ENCODE data around the gene CCDC110. TPM values are rescaled to one million over a fixed set of nuclear protein-coding genes. Genes with fewer than 3 reads are reported as not detected.

Gene CCDC110
- total and polyA plus RNA-seq, 2 of the 13 experiments (the other 11 are each of a cell fraction or from before 2014, with no cell fraction given), result not detected

DNA sequence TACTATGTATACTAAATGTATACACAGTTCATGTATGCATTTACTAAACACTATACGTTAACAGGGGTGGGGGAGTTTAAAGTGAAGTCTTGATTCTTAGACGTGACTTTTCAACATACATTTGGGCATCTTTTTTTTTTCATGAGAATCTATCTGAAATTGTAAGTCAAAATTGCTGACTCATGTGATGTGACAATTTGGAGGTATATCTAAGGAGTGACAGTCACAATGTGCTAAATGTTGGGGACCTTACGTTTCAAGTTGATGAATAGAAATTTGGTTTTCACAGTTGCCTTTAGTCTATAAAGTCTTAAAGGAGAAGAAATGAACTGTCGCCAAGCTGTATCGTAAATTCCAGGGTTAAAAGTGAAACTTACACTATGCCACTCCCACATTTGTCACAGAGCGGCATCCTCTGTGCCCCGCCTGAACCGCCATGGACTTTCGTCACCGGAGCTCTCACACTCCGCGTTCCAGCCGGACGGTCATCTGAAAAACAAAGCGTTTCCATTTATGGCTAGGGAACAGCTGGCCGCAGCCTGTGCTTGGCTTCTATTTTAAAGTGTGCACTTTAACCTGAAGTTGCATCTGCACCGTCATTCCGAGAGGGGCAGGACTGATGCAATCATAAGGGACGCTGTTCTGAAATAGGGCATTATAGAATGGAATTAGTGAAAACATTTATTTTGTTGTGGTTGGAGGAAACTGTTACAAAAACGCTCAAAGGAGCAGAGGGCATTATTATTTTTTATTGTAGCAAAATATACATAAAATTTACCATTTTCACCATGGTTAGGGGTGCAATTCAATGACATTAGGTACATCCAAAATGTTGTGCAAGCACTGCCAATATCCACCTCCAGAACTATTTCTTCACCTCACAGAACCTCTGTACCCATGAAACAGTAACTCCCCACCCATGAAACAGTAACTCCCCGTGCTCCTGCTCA, 32.8 kb upstream of the CCDC110 start:
- Histone ChIP-seq H3K4me2 (ENCODE audit: low read depth, low read length) (peak overlapping the region; percentile 71), H3K36me3 (replicated peaks in 1 of 2; ENCODE audit: control insufficient read depth in 1 of 2, insufficient read depth in 2 of 2, low read length in 2 of 2) (no peaks in the 10 kb centered on the region), H3K4me1 (ENCODE audit: insufficient read depth, low read length) (peaks cover 56% of the 10 kb centered on the region), H3K9me3 (ENCODE audit: low read length) (no peaks in the 10 kb centered on the region), H3K27me3 (ENCODE audit: control insufficient read depth in 1 of 2, insufficient read depth in 2 of 2, low read length in 2 of 2) (no peaks in the 10 kb centered on the region), H3K27ac (ENCODE audit: extremely low read length, insufficient read depth, low read length) (peak overlapping the region; percentile 70), H3K4me3 (replicated peaks in 1 of 3; ENCODE audit: insufficient read depth in 1 of 3, low read depth in 2 of 3, low read length in 3 of 3) (peak overlapping the region; percentile 48 to 57 (median 53)), H2AFZ (ENCODE audit: low read length) (no peak overlapping the region), H4K20me1 (ENCODE audit: insufficient read depth, low read length) (no peaks in the 10 kb centered on the region), H3K79me2 (ENCODE audit: insufficient read depth, low read length) (no peaks in the 10 kb centered on the region), H3K9ac (ENCODE audit: insufficient read depth, low read depth, low read length) (peak overlapping the region; percentile 55)
- FAIRE-seq, result peak; percentile 96
- ATAC-seq, result peak; percentile 97
- ChIA-PET CTCF (ENCODE audit: low intra/inter-chr PET ratio, low total read pairs) (interaction anchor here (0.6 kb wide), 1 partner anchor 30 kb away, joined by 3 read pairs; no protein-coding TSS in a partner anchor), POLR2A (interaction anchor here (0.6 to 1.6 kb wide), 5 partner anchors 9 to 230 kb away, joined by 3 to 8 read pairs (median 5); partner anchors contain the start of genes ANKRD37 and PDLIM3)
- 2% methylated on average over 21 of the region's 21 CpGs for WGBS (ENCODE audit: low lambda C conversion rate)
- DNase-seq (ENCODE audit: low spot score), result peak; percentile 95
- BruUV-seq (replicated peaks), result TSS peak; percentile 94
- in situ Hi-C loops (cut with HindIII; ENCODE audit: extremely low pct_ligation_motif_present, low pct_unique_long_range_greater_than_20kb) (no loop called here), intact Hi-C loops (cut with micrococcal nuclease; ENCODE audit: unreplicated experiment) (loop anchor here (5.0 kb wide), 1 partner anchor 63 kb away; no protein-coding TSS in a partner anchor)
- peak; percentile 91 for TF ChIP-seq TEAD3 (CRISPR knock-in tag; optimal IDR thresholded peaks at IDR 0.05; ENCODE audit: borderline replicate concordance)
- TF ChIP-seq ZKSCAN5 (CRISPR knock-in tag; IDR thresholded peaks at IDR 0.05), result no peak
- TF ChIP-seq ZNF354B (CRISPR knock-in tag; IDR thresholded peaks at IDR 0.05), result no peak
- no peak for TF ChIP-seq MLLT10 (CRISPR knock-in tag; IDR thresholded peaks at IDR 0.05)
- TF ChIP-seq NCOR1 (IDR thresholded peaks at IDR 0.05; ENCODE audit: borderline replicate concordance, low read length), result peak; percentile 69; the same call in 1 of the 2 replicates
- TF ChIP-seq, protein P1, sequence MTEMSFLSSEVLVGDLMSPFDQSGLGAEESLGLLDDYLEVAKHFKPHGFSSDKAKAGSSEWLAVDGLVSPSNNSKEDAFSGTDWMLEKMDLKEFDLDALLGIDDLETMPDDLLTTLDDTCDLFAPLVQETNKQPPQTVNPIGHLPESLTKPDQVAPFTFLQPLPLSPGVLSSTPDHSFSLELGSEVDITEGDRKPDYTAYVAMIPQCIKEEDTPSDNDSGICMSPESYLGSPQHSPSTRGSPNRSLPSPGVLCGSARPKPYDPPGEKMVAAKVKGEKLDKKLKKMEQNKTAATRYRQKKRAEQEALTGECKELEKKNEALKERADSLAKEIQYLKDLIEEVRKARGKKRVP (CRISPR knock-in tag; IDR thresholded peaks at IDR 0.05), result peak in 1 of 2 experiments; percentile 99; a peak in 2 of 4 replicates
- no peak for TF ChIP-seq MIXL1 (CRISPR knock-in tag; IDR thresholded peaks at IDR 0.05)
- TF ChIP-seq ZNF224 (CRISPR knock-in tag; IDR thresholded peaks at IDR 0.05), result no peak
- TF ChIP-seq ATF7 (IDR thresholded peaks at IDR 0.05), result no peak
- 0 out of 2 replicates have a peak, but pooled peaks have one; percentile 41 for TF ChIP-seq ATF7 (CRISPR knock-in tag; IDR thresholded peaks at IDR 0.05)
- no peak for TF ChIP-seq AHR (CRISPR knock-in tag; IDR thresholded peaks at IDR 0.05)
- peak; percentile 90 for TF ChIP-seq IRF2 (CRISPR knock-in tag; IDR thresholded peaks at IDR 0.05)
- peak in 1 of 2 experiments; percentile 33; a peak in 1 of 4 replicates for TF ChIP-seq KLF16 (CRISPR knock-in tag; IDR thresholded peaks at IDR 0.05)
- TF ChIP-seq NFYB (CRISPR knock-in tag; IDR thresholded peaks at IDR 0.05), result no peak
- TF ChIP-seq, protein P2, sequence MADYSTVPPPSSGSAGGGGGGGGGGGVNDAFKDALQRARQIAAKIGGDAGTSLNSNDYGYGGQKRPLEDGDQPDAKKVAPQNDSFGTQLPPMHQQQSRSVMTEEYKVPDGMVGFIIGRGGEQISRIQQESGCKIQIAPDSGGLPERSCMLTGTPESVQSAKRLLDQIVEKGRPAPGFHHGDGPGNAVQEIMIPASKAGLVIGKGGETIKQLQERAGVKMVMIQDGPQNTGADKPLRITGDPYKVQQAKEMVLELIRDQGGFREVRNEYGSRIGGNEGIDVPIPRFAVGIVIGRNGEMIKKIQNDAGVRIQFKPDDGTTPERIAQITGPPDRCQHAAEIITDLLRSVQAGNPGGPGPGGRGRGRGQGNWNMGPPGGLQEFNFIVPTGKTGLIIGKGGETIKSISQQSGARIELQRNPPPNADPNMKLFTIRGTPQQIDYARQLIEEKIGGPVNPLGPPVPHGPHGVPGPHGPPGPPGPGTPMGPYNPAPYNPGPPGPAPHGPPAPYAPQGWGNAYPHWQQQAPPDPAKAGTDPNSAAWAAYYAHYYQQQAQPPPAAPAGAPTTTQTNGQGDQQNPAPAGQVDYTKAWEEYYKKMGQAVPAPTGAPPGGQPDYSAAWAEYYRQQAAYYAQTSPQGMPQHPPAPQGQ (CRISPR knock-in tag; IDR thresholded peaks at IDR 0.05; ENCODE audit: borderline replicate concordance), result no peak
- TF ChIP-seq NFE2 (CRISPR knock-in tag; IDR thresholded peaks at IDR 0.05), result peak; percentile 64; the same call in 1 of the 2 replicates
- peak; percentile 23 for TF ChIP-seq CBX1 (IDR thresholded peaks at IDR 0.05; ENCODE audit: low read depth)
- TF ChIP-seq ZNF232 (CRISPR knock-in tag; IDR thresholded peaks at IDR 0.05; ENCODE audit: borderline replicate concordance), result peak; percentile 39; the same call in 1 of the 2 replicates
- TF ChIP-seq, protein P3, sequence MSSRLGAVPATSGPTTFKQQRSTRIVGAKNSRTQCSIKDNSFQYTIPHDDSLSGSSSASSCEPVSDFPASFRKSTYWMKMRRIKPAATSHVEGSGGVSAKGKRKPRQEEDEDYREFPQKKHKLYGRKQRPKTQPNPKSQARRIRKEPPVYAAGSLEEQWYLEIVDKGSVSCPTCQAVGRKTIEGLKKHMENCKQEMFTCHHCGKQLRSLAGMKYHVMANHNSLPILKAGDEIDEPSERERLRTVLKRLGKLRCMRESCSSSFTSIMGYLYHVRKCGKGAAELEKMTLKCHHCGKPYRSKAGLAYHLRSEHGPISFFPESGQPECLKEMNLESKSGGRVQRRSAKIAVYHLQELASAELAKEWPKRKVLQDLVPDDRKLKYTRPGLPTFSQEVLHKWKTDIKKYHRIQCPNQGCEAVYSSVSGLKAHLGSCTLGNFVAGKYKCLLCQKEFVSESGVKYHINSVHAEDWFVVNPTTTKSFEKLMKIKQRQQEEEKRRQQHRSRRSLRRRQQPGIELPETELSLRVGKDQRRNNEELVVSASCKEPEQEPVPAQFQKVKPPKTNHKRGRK (CRISPR knock-in tag; IDR thresholded peaks at IDR 0.05), result no peak
- no peak for TF ChIP-seq GATAD1 (CRISPR knock-in tag; IDR thresholded peaks at IDR 0.05)
- 0 out of 2 replicates have a peak, but pooled peaks have one; percentile 33 for TF ChIP-seq SIX4 (CRISPR knock-in tag; IDR thresholded peaks at IDR 0.05)
